GM12864 (cell line): Measurements from ENCODE around the gene FBXL14.

Experiments used
- DNase-seq: peaks from one replicate; pipeline ENCODE4 v3.0.0-alpha.2; 2011; ENCODE audit warnings: low read depth
- H3K4me3 ChIP-seq: 2 replicates; pipeline ENCODE4 v1.5.1; 2011; ENCODE audit warnings: mild to moderate bottlenecking, low read depth, low read length, control low read depth
- CTCF ChIP-seq: IDR thresholded peaks from 2 replicates; pipeline ENCODE4 v1.5.1; 2011; ENCODE audit warnings: low read depth, mild to moderate bottlenecking, moderate library complexity, low read length, control low read depth, inconsistent platforms; ENCODE audit errors: missing control alignments

FBXL14 gene

DNA sequence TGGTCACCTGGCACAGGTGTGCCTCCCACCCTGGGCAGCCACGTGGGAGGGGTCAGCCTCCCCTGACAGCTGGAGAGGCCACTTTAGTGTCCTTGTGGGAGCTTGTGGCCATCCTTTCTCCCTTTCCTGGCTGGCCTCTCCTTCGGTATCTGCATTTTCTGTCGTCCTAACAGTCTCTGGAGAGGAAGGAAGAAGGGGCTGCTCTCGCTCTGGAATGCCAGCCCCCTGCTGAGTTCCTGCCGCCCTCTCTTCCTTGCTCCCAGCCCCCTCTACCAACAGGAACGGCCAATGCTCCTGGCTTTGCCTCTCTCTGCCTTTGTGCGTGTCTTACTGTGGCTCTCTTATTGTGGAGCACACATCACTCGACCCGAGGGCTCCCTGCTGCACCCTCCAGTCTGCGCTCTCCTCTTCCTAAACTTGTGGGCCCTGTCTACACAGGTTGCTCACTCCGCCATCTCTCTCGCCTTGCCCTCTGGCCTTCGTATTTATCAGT is 70.8 kb downstream of the FBXL14 start:
- no peak for TF ChIP-seq CTCF
- H3K4me3 ChIP-seq, result no peak overlapping the region
- no peak for DNase-seq

- H3K4me3 ChIP-seq, result no peak overlapping the region
- DNase-seq, result no peak
- TF ChIP-seq CTCF, result no peak
Observed at GRCh38 chr12:1523046-1523445, 71.3 kb downstream of the FBXL14 start.

DNA sequence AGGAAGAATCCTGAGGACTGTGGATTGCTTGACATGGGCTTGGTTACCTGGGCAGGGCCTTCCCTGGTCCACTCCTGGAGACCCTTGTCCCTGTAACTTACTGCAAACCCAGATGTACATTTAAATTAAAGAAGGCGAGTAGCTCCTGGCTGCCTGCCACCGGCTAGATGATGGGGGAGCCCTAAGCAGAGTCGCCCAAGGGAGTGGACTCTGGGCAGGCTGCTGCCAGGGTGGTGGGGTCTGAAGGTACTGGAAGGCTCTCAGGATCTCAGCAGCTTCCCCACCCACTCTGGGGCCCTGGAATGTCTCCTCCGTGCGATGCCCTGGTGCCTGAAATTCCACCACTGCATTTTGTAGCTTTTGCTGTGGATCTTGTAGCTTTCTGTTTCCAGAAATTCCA is 74.7 kb downstream of the FBXL14 start:
- no peak overlapping the region for H3K4me3 ChIP-seq
- TF ChIP-seq CTCF, result no peak
- DNase-seq, result no peak

GRCh38 chr12:1518591-1519516 is 75.5 kb downstream of the FBXL14 start:
- no peak overlapping the region for H3K4me3 ChIP-seq
- no peak for TF ChIP-seq CTCF
- DNase-seq, result no peak

DNA sequence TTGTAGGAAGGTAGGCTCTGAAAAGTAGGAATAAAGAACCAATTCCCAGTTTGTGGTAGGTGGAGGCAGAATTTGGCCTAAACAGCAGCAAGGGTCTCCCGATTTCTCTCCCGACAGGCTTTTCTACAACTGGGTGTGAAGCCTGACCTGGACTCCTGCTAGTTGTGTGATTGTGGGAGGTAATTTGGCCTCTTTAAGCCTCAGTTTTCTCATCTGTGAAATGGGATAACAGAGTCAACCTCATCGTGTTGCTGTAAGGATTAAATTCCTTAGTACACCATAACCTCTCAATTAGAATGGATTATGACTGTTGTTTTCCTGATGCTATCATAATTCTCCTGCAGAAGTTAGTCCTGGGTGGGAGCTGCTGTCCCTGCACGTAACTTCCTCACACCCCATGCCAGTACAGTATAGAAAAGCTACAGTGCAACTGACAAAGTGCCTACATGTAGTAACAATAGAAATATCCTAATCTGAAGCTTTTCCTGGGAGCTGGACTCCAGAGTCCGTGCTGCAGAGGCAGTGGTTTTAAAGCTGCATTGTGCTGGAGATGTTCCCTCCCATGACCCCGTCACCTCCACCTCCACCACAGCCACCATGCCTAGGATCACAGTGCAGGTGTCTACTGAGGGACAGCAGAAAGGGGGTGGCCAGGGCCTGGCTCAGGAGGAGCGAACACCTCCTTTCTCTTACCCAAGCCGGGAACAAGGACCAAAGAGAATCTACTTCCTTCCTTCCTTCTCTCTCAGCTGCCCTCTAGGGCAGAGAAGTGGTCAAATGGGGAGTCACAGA is 76.5 kb downstream of the FBXL14 start:
- no peak for TF ChIP-seq CTCF
- DNase-seq, result no peak
- H3K4me3 ChIP-seq, result no peak overlapping the region

- TF ChIP-seq CTCF, result peak; percentile 68
- H3K4me3 ChIP-seq, result no peak overlapping the region
- DNase-seq, result no peak
Observed at GRCh38 chr12:1517007-1517406, 77.4 kb downstream of the FBXL14 start.
